CD14-positive monocyte (primary cell): ENCODE data around the gene LMO7. TPM values are rescaled to one million over a fixed set of nuclear protein-coding genes. Genes with fewer than 3 reads are reported as not detected.

Experiments
- DNase-seq, 3 donors: peaks; one replicate each; pipeline ENCODE4 v3.0.0-alpha.2; 2011 to 2022
- H2AFZ ChIP-seq: 2 replicates; pipeline ENCODE4 v1.6.0; 2012; ENCODE audit warnings: mild to moderate bottlenecking, low read depth, low read length, inconsistent platforms; ENCODE audit not compliant: insufficient read depth, poor library complexity, severe bottlenecking
- H3K27ac ChIP-seq, 2 donors: 1 replicate in 1 of 2; 2 replicates in 1 of 2; pipeline ENCODE4 v1.5.1; 2012 to 2013; ENCODE audit warnings: low read length in 2 of 2, control low read depth in 1 of 2, inconsistent platforms in 1 of 2, low read depth in 1 of 2, mild to moderate bottlenecking in 1 of 2
- H3K27me3 ChIP-seq, 2 donors: one replicate each; pipeline versions ENCODE4 v1.6.0 to v1.6.1; 2011 to 2013; ENCODE audit warnings: low read length in 2 of 2; ENCODE audit not compliant: control insufficient read depth in 2 of 2, insufficient read depth in 2 of 2
- H3K36me3 ChIP-seq, 2 donors: replicated peaks in 1 of 2; 1 replicate in 1 of 2; 2 replicates in 1 of 2; pipeline versions ENCODE4 v1.5.1 to v1.6.1; 2012 to 2013; ENCODE audit warnings: low read length in 2 of 2, control low read depth in 1 of 2, inconsistent platforms in 1 of 2, mild to moderate bottlenecking in 1 of 2; ENCODE audit not compliant: insufficient read depth in 2 of 2, control insufficient read depth in 1 of 2
- H3K4me1 ChIP-seq, 2 donors: 1 replicate in 1 of 2; 2 replicates in 1 of 2; pipeline versions ENCODE4 v1.5.1 to v1.6.1; 2012 to 2013; ENCODE audit warnings: low read length in 2 of 2, control low read depth in 1 of 2, inconsistent platforms in 1 of 2, mild to moderate bottlenecking in 1 of 2, moderate library complexity in 1 of 2; ENCODE audit not compliant: insufficient read depth in 2 of 2, control insufficient read depth in 1 of 2
- H3K4me2 ChIP-seq: replicated peaks from 2 replicates; pipeline ENCODE3; 2012; ENCODE audit warnings: low read length, moderate library complexity, mild to moderate bottlenecking; ENCODE audit not compliant: poor library complexity, severe bottlenecking; ENCODE audit errors: extremely low read depth
- H3K4me3 ChIP-seq, 3 experiments: fragments of 200-600 bp in 1 of 3; sonication (generic) in 1 of 3; replicated peaks in 1 of 3; 1 replicate in 2 of 3; 2 replicates in 1 of 3; pipeline ENCODE4 v1.5.1; 2011 to 2013; ENCODE audit warnings: low read length in 3 of 3, mild to moderate bottlenecking in 3 of 3, control low read depth in 2 of 3, low read depth in 2 of 3, inconsistent platforms in 1 of 3, moderate library complexity in 1 of 3
- H3K79me2 ChIP-seq: 2 replicates; pipeline ENCODE4 v1.6.0; 2012; ENCODE audit warnings: mild to moderate bottlenecking, control low read depth, inconsistent platforms, low read length, moderate library complexity; ENCODE audit not compliant: insufficient read depth
- H3K9ac ChIP-seq: 2 replicates; pipeline ENCODE4 v1.6.0; 2017; ENCODE audit warnings: low read length, mild to moderate bottlenecking; ENCODE audit not compliant: insufficient read depth, poor library complexity, severe bottlenecking
- H3K9me3 ChIP-seq, 2 donors: replicated peaks in 1 of 2; 1 replicate in 1 of 2; 2 replicates in 1 of 2; pipeline versions ENCODE4 v1.5.1 to v1.6.1; 2012 to 2013; ENCODE audit warnings: low read length in 2 of 2, control low read depth in 1 of 2; ENCODE audit not compliant: control insufficient read depth in 1 of 2, insufficient read depth in 1 of 2
- H4K20me1 ChIP-seq: 2 replicates; pipeline ENCODE4 v1.6.0; 2012; ENCODE audit warnings: mild to moderate bottlenecking, low read length, control low read depth, moderate library complexity; ENCODE audit not compliant: insufficient read depth
- H3K27ac Mint-ChIP-seq, 7 donors: one replicate each; pipeline ENCODE4 v1.8.0; 2020; ENCODE audit warnings: mild to moderate bottlenecking in 7 of 7, mixed read lengths in 7 of 7, moderate library complexity in 6 of 7, inconsistent platforms in 2 of 7
- H3K27me3 Mint-ChIP-seq, 3 donors: one replicate each; pipeline ENCODE4 v1.8.0; 2021 to 2022; ENCODE audit warnings: low read depth in 3 of 3, mild to moderate bottlenecking in 3 of 3, mixed read lengths in 3 of 3, moderate library complexity in 3 of 3, inconsistent platforms in 1 of 3
- H3K36me3 Mint-ChIP-seq, 2 donors: one replicate each; pipeline ENCODE4 v1.8.0; 2020; ENCODE audit warnings: mixed read lengths in 2 of 2, inconsistent platforms in 1 of 2, mild to moderate bottlenecking in 1 of 2
- H3K4me1 Mint-ChIP-seq: one replicate; pipeline ENCODE4 v1.8.0; 2020; ENCODE audit warnings: mild to moderate bottlenecking, mixed read lengths
- H3K4me3 Mint-ChIP-seq, 2 donors: one replicate each; pipeline ENCODE4 v1.8.0; 2020; ENCODE audit warnings: mild to moderate bottlenecking in 2 of 2, mixed read lengths in 2 of 2, moderate library complexity in 1 of 2
- H3K9me3 Mint-ChIP-seq, 7 donors: one replicate each; pipeline ENCODE4 v1.8.0; 2020 to 2022; ENCODE audit warnings: mixed read lengths in 7 of 7, mild to moderate bottlenecking in 6 of 7, moderate library complexity in 6 of 7, inconsistent platforms in 2 of 7
- CTCF ChIP-seq: fragments of 200-600 bp; IDR thresholded peaks from one replicate; pipeline ENCODE4 v1.8.0; 2022; ENCODE audit warnings: antibody characterized with exemption, mild to moderate bottlenecking
- WGBS: methylation state at CpG from one replicate; pipeline ENCODE4 v1.1.5; 2013; ENCODE audit warnings: missing lambda C conversion rate; ENCODE audit not compliant: insufficient coverage; 5-methylcytosine and 5-hydroxymethylcytosine counted together
- intact Hi-C, 2 donors: fragments of 100-400 bp; cut with micrococcal nuclease; formaldehyde crosslinking; loops; one replicate each; pipeline versions ENCODE4 v1.15.0 to v1.15.1; 2023
- polyA plus RNA-seq, 3 donors: library from polyadenylated mRNA; depleted of rRNA in 1 of 3; unstranded in 2 of 3; stranded (reverse) in 1 of 3; fragments of 300-500 nt in 2 of 3; fragments of >200 nt in 1 of 3; fragmentation: Illumina TruSeq in 2 of 3; gene quantifications; 1 replicate in 2 of 3; 2 replicates in 1 of 3; pipeline ENCODE4 v1.2.3, GENCODE V29; 2012 to 2021

Gene LMO7
- polyA plus RNA-seq, 3 donors = 0.79 to 1.6 (median 0.90) TPM

- H3K4me2 ChIP-seq = no peak overlapping the region
- H3K79me2 ChIP-seq = no peaks in the 10 kb centered on the region
- no peaks in the 10 kb centered on the region for H3K4me1 ChIP-seq
- Mint-ChIP-seq H3K36me3 (no peaks in the 10 kb centered on the region), H3K4me1 (no peaks in the 10 kb centered on the region), H3K27ac (no peak overlapping the region), H3K27me3 (peaks cover 0 to 2% (median 0%) of the 10 kb centered on the region in 3 donors), H3K4me3 (no peak overlapping the region), H3K9me3 (peaks cover 0 to 6% (median 1%) of the 10 kb centered on the region in 7 donors)
- no peak for DNase-seq
- H3K9ac ChIP-seq = no peak overlapping the region
- H3K36me3 ChIP-seq = no peaks in the 10 kb centered on the region
- H3K27ac ChIP-seq = no peak overlapping the region
- no peak for TF ChIP-seq CTCF
- intact Hi-C loops = no loop called here
- H4K20me1 ChIP-seq = no peaks in the 10 kb centered on the region
- no peak overlapping the region for H2AFZ ChIP-seq
- H3K4me3 ChIP-seq = no peak overlapping the region
- H3K27me3 ChIP-seq = no peaks in the 10 kb centered on the region
- H3K9me3 ChIP-seq = no peaks in the 10 kb centered on the region
Measured at GRCh38 chr13:75889427-75889826, 253.3 kb downstream of the LMO7 start.

GRCh38 chr13:75895168-75895567 is 259.0 kb downstream of the LMO7 start:
- H3K27me3 ChIP-seq = no peaks in the 10 kb centered on the region
- no peaks in the 10 kb centered on the region for H3K36me3 ChIP-seq
- TF ChIP-seq CTCF = no peak
- Mint-ChIP-seq H3K9me3 (peaks cover 0 to 6% (median 2%) of the 10 kb centered on the region in 7 donors), H3K27ac (no peak overlapping the region), H3K4me1 (no peaks in the 10 kb centered on the region), H3K4me3 (no peak overlapping the region), H3K36me3 (no peaks in the 10 kb centered on the region), H3K27me3 (no peaks in the 10 kb centered on the region)
- H3K27ac ChIP-seq = no peak overlapping the region
- H3K4me2 ChIP-seq = no peak overlapping the region
- no peak overlapping the region for H2AFZ ChIP-seq
- H3K79me2 ChIP-seq = no peaks in the 10 kb centered on the region
- no peaks in the 10 kb centered on the region for H4K20me1 ChIP-seq
- no peak overlapping the region for H3K4me3 ChIP-seq
- intact Hi-C loops = no loop called here
- WGBS = 97% methylated on average over 3 of the region's 3 CpGs
- H3K9me3 ChIP-seq = no peaks in the 10 kb centered on the region
- no peaks in the 10 kb centered on the region for H3K4me1 ChIP-seq
- no peak for DNase-seq
- H3K9ac ChIP-seq = no peak overlapping the region
